ENCODE data around the gene APCDD1L.
A peak's percentile ranks its signal among the peaks of the same experiment; 100 is the strongest.

APCDD1L gene

DNA sequence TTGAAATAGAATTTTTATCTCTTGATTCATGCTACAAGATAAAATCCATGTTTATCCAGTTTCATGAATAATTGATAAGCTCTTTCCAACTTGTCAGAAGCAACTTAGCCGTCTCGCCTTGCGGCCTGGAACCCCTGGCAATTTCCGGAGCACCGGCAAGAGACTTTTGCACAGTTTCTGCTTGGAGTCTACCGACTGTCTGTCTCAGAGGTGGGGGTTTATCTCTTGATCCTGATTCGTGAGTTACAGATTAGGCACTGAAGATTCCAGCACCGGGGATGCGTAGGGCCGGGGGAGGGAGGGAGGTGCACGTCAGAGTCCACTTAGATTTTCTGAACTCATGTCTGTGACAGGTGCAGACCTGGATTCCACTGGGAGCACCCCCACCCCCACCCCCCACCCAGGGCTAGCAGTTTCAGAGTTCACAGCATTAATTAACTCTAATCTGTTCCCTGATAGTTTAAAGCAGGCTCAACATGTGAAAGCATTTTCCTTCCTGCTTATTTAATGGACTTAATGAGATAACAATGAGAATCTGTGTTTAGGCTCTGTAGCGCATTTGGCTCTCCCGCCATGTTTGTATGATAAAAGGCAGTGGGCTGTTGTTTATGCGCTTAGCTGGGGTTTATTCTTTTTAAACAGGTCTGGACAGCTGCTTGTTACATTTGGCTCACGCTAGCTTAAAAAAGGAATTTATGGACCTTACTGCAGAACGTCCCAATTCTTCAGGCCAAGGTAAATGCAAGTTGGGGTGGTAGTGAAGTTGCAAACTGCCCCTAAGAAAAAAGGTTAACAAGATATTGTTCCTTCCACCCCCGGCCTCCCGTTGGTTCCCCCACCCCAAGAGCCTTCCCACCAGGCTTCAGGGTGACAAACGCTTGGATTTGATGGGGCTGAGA, 8.1 kb upstream of the APCDD1L start:
- TF ChIP-seq, protein P1, sequence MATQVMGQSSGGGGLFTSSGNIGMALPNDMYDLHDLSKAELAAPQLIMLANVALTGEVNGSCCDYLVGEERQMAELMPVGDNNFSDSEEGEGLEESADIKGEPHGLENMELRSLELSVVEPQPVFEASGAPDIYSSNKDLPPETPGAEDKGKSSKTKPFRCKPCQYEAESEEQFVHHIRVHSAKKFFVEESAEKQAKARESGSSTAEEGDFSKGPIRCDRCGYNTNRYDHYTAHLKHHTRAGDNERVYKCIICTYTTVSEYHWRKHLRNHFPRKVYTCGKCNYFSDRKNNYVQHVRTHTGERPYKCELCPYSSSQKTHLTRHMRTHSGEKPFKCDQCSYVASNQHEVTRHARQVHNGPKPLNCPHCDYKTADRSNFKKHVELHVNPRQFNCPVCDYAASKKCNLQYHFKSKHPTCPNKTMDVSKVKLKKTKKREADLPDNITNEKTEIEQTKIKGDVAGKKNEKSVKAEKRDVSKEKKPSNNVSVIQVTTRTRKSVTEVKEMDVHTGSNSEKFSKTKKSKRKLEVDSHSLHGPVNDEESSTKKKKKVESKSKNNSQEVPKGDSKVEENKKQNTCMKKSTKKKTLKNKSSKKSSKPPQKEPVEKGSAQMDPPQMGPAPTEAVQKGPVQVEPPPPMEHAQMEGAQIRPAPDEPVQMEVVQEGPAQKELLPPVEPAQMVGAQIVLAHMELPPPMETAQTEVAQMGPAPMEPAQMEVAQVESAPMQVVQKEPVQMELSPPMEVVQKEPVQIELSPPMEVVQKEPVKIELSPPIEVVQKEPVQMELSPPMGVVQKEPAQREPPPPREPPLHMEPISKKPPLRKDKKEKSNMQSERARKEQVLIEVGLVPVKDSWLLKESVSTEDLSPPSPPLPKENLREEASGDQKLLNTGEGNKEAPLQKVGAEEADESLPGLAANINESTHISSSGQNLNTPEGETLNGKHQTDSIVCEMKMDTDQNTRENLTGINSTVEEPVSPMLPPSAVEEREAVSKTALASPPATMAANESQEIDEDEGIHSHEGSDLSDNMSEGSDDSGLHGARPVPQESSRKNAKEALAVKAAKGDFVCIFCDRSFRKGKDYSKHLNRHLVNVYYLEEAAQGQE (IDR thresholded peaks at IDR 0.05; ENCODE audit: insufficient read depth in 1 of 2, low read depth in 2 of 2, low read length in 2 of 2) = peak in 1 of 2 experiments; percentile 42; a peak in 1 of 4 replicates
- TF ChIP-seq POLR2AphosphoS5 (IDR thresholded peaks at IDR 0.05; ENCODE audit: low read depth, low read length) = no peak

DNA sequence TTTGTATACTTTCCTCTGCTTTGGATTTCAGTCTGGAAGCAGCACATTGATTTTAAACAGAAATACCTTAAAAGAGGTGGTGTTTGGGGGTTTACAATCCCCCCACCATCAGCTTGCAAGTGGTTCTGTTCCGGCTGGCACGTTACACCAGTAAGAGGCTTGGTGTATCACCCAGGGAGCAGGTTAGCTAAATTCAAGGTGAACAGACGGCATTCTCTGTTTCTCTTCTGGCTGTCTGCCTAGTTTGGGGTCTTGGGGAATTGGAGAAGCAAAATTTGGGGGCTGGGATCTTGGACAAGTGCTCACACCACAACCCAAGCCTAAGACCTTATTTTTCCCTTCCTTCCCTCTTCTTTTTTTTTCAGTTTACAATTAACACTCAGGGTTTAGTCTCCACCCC, 7.5 kb upstream of the APCDD1L start:
- TF ChIP-seq TAF1 (IDR thresholded peaks at IDR 0.05; ENCODE audit: borderline replicate concordance, insufficient read depth, low read length) (no peak), SIN3A (IDR thresholded peaks at IDR 0.05; ENCODE audit: borderline replicate concordance, insufficient read depth, low read length) (no peak), FOXP2 (optimal IDR thresholded peaks at IDR 0.05; ENCODE audit: borderline replicate concordance, extremely low read depth, extremely low read length, insufficient read depth) (no peak), POLR2AphosphoS5 (IDR thresholded peaks at IDR 0.05; ENCODE audit: low read depth, low read length) (no peak)
- TF ChIP-seq, protein P1 (IDR thresholded peaks at IDR 0.05; ENCODE audit: insufficient read depth in 1 of 2, low read depth in 2 of 2, low read length in 2 of 2) = no peak

DNA sequence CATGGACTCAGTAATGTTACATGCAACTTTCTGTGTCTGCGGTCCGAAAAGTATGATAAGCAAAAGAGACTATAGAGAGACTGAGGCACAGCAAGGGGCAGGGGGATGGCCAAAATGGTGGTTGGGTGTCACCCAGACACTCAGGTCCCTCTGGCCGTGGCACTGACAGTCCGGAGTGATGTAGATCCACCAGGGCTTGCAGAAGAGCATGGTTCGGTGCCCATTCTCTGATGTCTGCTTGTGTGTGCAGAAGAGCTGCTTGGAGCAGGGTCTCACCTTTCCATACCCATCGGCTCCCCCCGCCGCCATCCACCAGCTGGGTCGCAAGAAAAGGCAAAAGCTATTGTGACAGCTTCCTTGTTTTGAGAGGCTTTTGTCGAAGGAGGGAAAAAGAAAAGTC, 6.6 kb upstream of the APCDD1L start:
- TF ChIP-seq, protein P1 (IDR thresholded peaks at IDR 0.05; ENCODE audit: insufficient read depth in 1 of 2, low read depth in 2 of 2, low read length in 2 of 2) = no peak
- TF ChIP-seq SIN3A (IDR thresholded peaks at IDR 0.05; ENCODE audit: borderline replicate concordance, insufficient read depth, low read length) = no peak
- TF ChIP-seq TAF1 (IDR thresholded peaks at IDR 0.05; ENCODE audit: borderline replicate concordance, insufficient read depth, low read length) = no peak
- TF ChIP-seq FOXP2 (optimal IDR thresholded peaks at IDR 0.05; ENCODE audit: borderline replicate concordance, extremely low read depth, extremely low read length, insufficient read depth) = no peak
- no peak for TF ChIP-seq POLR2AphosphoS5 (IDR thresholded peaks at IDR 0.05; ENCODE audit: low read depth, low read length)

DNA sequence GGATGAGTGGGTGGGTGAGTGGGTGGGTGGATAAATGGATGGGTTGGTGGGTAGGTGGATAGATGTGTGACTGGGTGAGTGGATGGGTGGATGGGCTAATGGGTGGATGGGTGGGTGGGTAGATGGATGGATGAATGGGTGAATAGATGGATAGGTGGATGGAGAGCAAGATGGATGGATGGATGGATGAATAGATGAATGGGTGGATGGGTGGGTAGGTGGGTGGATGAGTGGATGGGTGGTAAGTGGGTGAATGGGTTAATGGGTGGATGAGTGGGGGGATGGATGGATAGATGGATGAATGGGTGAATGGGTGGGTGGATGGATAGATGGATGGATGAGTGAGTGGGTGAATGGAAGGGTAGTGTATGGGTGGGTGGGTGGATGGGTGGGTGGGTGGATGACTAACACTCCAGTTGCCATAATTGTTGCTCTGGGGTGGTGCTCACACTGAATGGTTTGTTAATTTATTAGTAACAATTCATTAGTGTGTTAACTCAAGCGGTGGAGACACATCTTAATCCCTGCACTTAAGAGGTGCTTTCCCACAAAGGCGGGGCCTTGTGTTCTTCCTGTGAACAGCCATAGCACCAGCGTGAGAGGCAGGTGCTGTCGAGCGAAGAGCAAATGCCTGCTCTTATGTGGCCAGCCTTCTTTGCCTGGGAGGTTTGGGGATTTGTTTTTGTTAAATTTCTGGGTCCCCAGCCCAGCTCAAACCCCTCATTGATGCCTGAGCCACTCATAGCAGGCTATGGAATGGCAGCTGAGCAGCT, 4.9 kb upstream of the APCDD1L start:
- TF ChIP-seq SIN3A (IDR thresholded peaks at IDR 0.05; ENCODE audit: borderline replicate concordance, insufficient read depth, low read length) (no peak), POLR2AphosphoS5 (IDR thresholded peaks at IDR 0.05; ENCODE audit: low read depth, low read length) (no peak), FOXP2 (optimal IDR thresholded peaks at IDR 0.05; ENCODE audit: borderline replicate concordance, extremely low read depth, extremely low read length, insufficient read depth) (no peak), TAF1 (IDR thresholded peaks at IDR 0.05; ENCODE audit: borderline replicate concordance, insufficient read depth, low read length) (no peak)
- TF ChIP-seq, protein P1 (IDR thresholded peaks at IDR 0.05; ENCODE audit: insufficient read depth in 1 of 2, low read depth in 2 of 2, low read length in 2 of 2) = no peak

Measured in PFSK-1 (cell line).